HG02759 (cell line): ENCODE data around the gene CD74.
A peak's percentile ranks its signal among the peaks of the same experiment; 100 is the strongest.
"Not testable (repeated sequence)": the region's sequence is repeated elsewhere in the genome, so short reads cannot be mapped to it uniquely, and the experiment has no call there.

Experiments
- ATAC-seq: cut with Tn5 transposase; IDR thresholded peaks from one replicate; pipeline ENCODE4 v1.9.1; 2021; ENCODE audit warnings: mild to moderate bottlenecking, moderate library complexity; ENCODE audit not compliant: unreplicated experiment

CD74 gene

GRCh38 chr5:150441813-150442698 lies 29.3 kb upstream of the CD74 start:
- no peak for ATAC-seq

- ATAC-seq, result no peak
Observed at GRCh38 chr5:150440948-150441812, 28.5 kb upstream of the CD74 start.

GRCh38 chr5:150438873-150439546 lies 26.3 kb upstream of the CD74 start:
- ATAC-seq, result no peak

GRCh38 chr5:150436141-150436680 lies 23.5 kb upstream of the CD74 start:
- peak; percentile 96 for ATAC-seq

- ATAC-seq, result no peak
Observed at GRCh38 chr5:150434464-150434863, 21.8 kb upstream of the CD74 start.

GRCh38 chr5:150431574-150431973 lies 18.9 kb upstream of the CD74 start:
- ATAC-seq, result no peak

- ATAC-seq, result no peak
Observed at GRCh38 chr5:150431048-150431447, 18.3 kb upstream of the CD74 start.

GRCh38 chr5:150429410-150429873 lies 16.7 kb upstream of the CD74 start:
- peak; percentile 78 for ATAC-seq

- ATAC-seq, result no peak
Observed at GRCh38 chr5:150428978-150429377, 16.3 kb upstream of the CD74 start.

GRCh38 chr5:150428106-150428876 lies 15.6 kb upstream of the CD74 start:
- ATAC-seq, result no peak

GRCh38 chr5:150426165-150426564 lies 13.5 kb upstream of the CD74 start:
- ATAC-seq, result not testable (repeated sequence)

- no peak for ATAC-seq
Observed at GRCh38 chr5:150422758-150423157, 10.0 kb upstream of the CD74 start.

GRCh38 chr5:150422075-150422474 lies 9.4 kb upstream of the CD74 start:
- no peak for ATAC-seq

- ATAC-seq, result peak; percentile 85
Observed at GRCh38 chr5:150419630-150420270, 7.0 kb upstream of the CD74 start.

- not testable (repeated sequence) for ATAC-seq
Observed at GRCh38 chr5:150413902-150414790, 1.4 kb upstream of the CD74 start.

GRCh38 chr5:150413176-150413901 lies 629 bp upstream of the CD74 start:
- ATAC-seq, result no peak

GRCh38 chr5:150411245-150411979 lies 1.3 kb downstream of the CD74 start:
- no peak for ATAC-seq
